ENCODE data around the gene COL4A1. TPM values are rescaled to one million over a fixed set of nuclear protein-coding genes. Genes with fewer than 3 reads are reported as not detected.

COL4A1 gene
- total and polyA plus RNA-seq, 2 donors: 334 to 1,096 TPM

- 93% methylated on average over 10 of the region's 10 CpGs for WGBS
- no peak overlapping the region for H3K4me3 ChIP-seq (ENCODE audit: low read depth, low read length)
- no peak for DNase-seq (ENCODE audit: extremely low spot score)
- no peaks in the 10 kb centered on the region for H3K4me1 ChIP-seq (ENCODE audit: insufficient read depth)
- no peaks in the 10 kb centered on the region for H3K36me3 ChIP-seq (ENCODE audit: insufficient read depth)
- no peak overlapping the region for H3K27ac ChIP-seq (ENCODE audit: low read depth)
Observed at GRCh38 chr13:110211046-110211445, 95.9 kb downstream of the COL4A1 start.

DNA sequence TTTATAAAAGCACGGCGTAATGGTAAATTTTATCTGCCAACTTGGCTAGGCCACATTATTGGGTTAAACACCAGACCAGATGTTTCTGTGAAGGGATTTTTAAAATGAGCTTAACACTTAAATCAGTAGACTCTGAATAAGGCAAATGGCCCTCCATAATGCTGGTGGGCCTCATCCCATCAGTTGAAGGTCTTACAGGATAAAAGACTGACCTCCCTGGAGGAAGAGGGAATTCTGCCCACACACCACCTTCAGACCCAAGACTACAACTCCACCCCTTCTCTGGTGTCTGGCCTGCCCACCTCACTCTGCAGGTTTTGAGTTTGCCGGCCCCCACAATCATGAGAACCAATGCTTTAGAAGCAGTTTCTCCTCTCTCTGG lies 96.4 kb downstream of the COL4A1 start:
- Histone ChIP-seq H3K27ac (ENCODE audit: low read depth) (no peak overlapping the region), H3K4me3 (ENCODE audit: low read depth, low read length) (no peak overlapping the region), H3K4me1 (ENCODE audit: insufficient read depth) (no peaks in the 10 kb centered on the region), H3K36me3 (ENCODE audit: insufficient read depth) (no peaks in the 10 kb centered on the region)
- 94% methylated on average over 3 of the region's 3 CpGs for WGBS
- DNase-seq (ENCODE audit: extremely low spot score): no peak

GRCh38 chr13:110209950-110210603 lies 96.9 kb downstream of the COL4A1 start:
- no peak for DNase-seq (ENCODE audit: extremely low spot score)
- H3K36me3 ChIP-seq (ENCODE audit: insufficient read depth): no peaks in the 10 kb centered on the region
- H3K4me1 ChIP-seq (ENCODE audit: insufficient read depth): no peaks in the 10 kb centered on the region
- WGBS: 90% methylated on average over 14 of the region's 14 CpGs
- H3K27ac ChIP-seq (ENCODE audit: low read depth): no peak overlapping the region
- H3K4me3 ChIP-seq (ENCODE audit: low read depth, low read length): no peak overlapping the region

DNA sequence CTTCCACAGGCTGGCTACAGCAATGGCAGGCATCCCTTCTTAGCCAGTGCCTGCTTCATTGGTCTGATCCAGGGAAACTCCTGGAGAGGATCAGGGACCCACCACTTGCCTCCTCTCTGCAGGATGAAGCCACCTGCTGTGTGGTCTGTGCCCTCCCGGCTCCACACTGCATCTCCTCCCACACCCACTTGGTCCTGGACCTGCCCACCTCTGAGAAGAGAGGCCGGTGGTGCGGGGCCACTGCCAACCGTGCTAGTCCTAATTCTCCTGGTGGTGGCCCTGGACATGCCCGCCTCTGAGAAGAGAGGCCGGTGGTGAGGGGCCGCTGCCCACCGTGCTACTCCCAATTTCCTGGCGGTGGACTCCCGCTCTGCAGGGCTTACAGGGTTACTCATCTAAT lies 98.8 kb downstream of the COL4A1 start:
- no peaks in the 10 kb centered on the region for H3K36me3 ChIP-seq (ENCODE audit: insufficient read depth)
- H3K4me3 ChIP-seq (ENCODE audit: low read depth, low read length): no peak overlapping the region
- H3K27ac ChIP-seq (ENCODE audit: low read depth): no peak overlapping the region
- DNase-seq (ENCODE audit: extremely low spot score): no peak
- H3K4me1 ChIP-seq (ENCODE audit: insufficient read depth): no peaks in the 10 kb centered on the region
- 96% methylated on average over 10 of the region's 10 CpGs for WGBS

DNA sequence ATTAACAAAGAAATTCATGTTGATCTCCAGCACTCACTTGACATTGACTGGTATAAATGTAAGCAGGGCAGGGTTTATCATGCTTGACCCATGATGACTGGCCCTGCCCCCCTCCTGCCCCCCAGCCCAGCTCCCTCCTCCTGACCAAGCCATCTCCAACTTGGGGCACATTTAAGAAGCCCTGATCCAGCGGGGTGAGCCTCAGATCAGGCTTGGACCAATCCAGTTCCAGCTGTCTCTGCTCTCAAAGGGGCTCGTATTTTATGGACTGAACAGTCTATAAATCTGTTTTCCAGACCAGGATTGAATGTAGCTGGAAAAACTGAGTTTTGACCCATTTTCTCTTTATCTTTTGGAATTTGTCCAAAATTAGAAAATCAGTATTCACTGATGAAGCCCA lies 100.0 kb downstream of the COL4A1 start:
- no peak overlapping the region for H3K27ac ChIP-seq (ENCODE audit: low read depth)
- no peaks in the 10 kb centered on the region for H3K36me3 ChIP-seq (ENCODE audit: insufficient read depth)
- 60% methylated on average over 2 of the region's 2 CpGs for WGBS

DNA sequence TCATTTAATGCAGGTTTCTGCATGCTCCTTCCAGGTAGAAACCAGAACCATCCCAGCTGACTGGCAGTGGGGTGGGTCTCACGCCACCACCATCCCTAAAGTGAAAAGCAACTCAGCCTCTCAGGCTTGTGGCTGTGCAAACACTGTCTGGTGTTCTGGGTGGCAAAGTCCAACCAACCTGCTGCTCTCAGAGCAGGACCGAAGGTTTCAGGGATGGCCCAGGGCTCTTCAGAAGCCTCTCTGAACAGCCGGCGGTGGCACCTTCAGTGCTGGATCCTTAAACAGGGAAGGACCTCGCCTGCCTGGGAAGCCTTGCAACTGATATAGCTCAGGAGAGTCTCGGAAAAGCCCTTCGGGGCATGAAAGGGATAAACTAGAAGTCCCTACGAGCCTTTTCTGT lies 100.8 kb downstream of the COL4A1 start:
- Histone ChIP-seq H3K4me1 (ENCODE audit: insufficient read depth) (no peaks in the 10 kb centered on the region), H3K4me3 (ENCODE audit: low read depth, low read length) (no peak overlapping the region), H3K27ac (ENCODE audit: low read depth) (no peak overlapping the region), H3K36me3 (ENCODE audit: insufficient read depth) (no peaks in the 10 kb centered on the region)
- WGBS: 84% methylated on average over 8 of the region's 8 CpGs
- DNase-seq (ENCODE audit: extremely low spot score): no peak

More for the DNA sequence above, 100.0 kb downstream of the COL4A1 start:
- no peaks in the 10 kb centered on the region for H3K4me1 ChIP-seq (ENCODE audit: insufficient read depth)
- H3K4me3 ChIP-seq (ENCODE audit: low read depth, low read length): no peak overlapping the region
- no peak for DNase-seq (ENCODE audit: extremely low spot score)

GRCh38 chr13:110201114-110201513 lies 105.8 kb downstream of the COL4A1 start:
- Histone ChIP-seq H3K36me3 (ENCODE audit: insufficient read depth) (no peaks in the 10 kb centered on the region), H3K27ac (ENCODE audit: low read depth) (no peak overlapping the region), H3K4me3 (ENCODE audit: low read depth, low read length) (no peak overlapping the region), H3K4me1 (ENCODE audit: insufficient read depth) (no peaks in the 10 kb centered on the region)
- DNase-seq (ENCODE audit: extremely low spot score): no peak
- WGBS: 77% methylated on average over 4 of the region's 4 CpGs

DNA sequence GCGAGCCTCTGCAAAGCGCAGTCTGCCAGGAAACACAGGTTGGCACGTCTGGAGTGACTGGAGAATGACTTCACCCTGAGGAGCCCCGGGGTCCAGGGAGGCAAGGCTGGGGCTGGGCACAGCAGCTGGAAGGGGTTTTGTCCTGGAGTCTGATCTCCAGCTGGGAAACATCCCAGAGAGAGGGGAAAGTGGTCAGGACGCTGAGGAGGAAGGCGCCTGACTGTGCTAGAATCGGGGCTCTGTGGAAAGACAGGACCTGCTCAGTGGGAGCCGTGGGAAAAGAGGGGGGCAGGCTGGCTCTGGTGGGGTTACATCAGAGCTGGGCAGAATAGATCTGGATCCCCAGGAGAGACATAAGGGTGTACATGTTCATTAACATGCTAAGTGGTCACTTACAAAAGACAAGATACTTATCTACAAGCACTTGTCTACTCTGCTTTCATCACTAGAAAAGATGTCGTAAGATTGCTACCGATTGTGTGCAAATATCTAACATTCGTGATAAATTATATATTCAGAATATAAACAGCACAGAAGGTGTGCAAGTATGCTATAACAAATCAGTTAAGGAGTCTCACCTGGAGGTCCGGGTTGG lies 106.6 kb downstream of the COL4A1 start:
- no peak for DNase-seq (ENCODE audit: extremely low spot score)
- Histone ChIP-seq H3K4me1 (ENCODE audit: insufficient read depth) (no peaks in the 10 kb centered on the region), H3K4me3 (ENCODE audit: low read depth, low read length) (no peak overlapping the region), H3K36me3 (ENCODE audit: insufficient read depth) (no peaks in the 10 kb centered on the region), H3K27ac (ENCODE audit: low read depth) (no peak overlapping the region)
- 67% methylated on average over 12 of the region's 12 CpGs for WGBS

DNA sequence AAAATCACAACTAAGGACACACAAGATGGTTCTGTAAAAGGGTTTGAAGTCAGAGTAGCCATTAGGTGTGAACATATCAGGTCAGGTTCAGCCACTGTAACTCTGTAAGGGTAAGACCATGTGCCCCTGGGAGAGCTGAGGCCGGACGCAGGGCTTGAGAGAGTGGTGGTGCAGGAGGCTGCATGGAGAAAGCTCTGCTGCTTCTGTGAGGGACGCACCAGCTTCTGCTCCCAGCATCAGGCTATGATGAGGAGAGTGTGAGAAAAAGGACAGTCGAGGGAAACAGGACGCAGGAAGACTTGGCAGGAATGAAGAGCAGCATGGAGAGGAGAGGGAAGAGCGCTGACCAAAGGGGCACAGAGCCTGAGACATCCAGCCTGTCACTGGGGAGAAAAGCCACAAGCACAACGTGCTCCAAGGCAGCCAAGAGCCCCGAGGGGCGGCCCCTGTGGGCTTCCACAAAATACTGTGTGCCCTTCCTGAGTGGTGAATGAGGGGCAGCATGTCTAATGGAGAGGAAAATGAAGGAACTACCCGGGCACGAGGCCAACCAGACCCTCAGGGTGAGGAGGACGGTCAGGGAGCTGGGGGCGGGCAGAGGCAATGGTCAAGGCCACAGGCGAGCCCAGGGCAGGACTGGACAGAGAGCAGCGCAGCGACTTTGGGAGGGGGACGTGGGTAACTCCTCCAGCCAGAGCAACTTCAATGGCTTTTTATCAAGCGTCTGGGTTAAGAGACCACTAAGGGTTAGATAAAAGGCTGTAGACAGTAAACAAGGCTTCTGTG lies 107.7 kb downstream of the COL4A1 start:
- 67% methylated on average over 18 of the region's 18 CpGs for WGBS
- no peaks in the 10 kb centered on the region for H3K4me1 ChIP-seq (ENCODE audit: insufficient read depth)
- no peak for DNase-seq (ENCODE audit: extremely low spot score)
- H3K27ac ChIP-seq (ENCODE audit: low read depth): no peak overlapping the region
- H3K36me3 ChIP-seq (ENCODE audit: insufficient read depth): no peaks in the 10 kb centered on the region
- H3K4me3 ChIP-seq (ENCODE audit: low read depth, low read length): no peak overlapping the region

DNA sequence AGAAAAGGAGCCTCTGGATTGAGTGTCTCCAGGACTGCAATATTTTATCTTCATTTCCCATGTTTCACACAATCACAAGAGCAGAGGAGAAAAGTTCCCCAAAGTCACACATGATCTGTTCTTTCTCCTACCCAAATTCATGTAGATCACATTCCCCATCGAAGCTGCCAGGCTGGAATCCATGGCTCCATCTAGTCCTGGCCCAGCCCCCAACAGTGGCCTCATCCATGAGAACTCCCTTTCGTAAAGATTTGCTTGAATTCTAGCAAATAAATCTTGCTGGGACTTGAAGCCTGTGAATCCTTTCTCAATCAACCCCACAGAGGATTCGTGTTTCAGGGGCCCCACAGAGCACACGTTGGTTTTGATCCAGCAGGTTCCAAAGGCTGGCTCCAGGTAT lies 109.5 kb downstream of the COL4A1 start:
- Histone ChIP-seq H3K4me3 (ENCODE audit: low read depth, low read length) (no peak overlapping the region), H3K36me3 (ENCODE audit: insufficient read depth) (no peaks in the 10 kb centered on the region), H3K4me1 (ENCODE audit: insufficient read depth) (no peaks in the 10 kb centered on the region), H3K27ac (ENCODE audit: low read depth) (no peak overlapping the region)
- DNase-seq (ENCODE audit: extremely low spot score): no peak
- 68% methylated on average over 4 of the region's 4 CpGs for WGBS

DNA sequence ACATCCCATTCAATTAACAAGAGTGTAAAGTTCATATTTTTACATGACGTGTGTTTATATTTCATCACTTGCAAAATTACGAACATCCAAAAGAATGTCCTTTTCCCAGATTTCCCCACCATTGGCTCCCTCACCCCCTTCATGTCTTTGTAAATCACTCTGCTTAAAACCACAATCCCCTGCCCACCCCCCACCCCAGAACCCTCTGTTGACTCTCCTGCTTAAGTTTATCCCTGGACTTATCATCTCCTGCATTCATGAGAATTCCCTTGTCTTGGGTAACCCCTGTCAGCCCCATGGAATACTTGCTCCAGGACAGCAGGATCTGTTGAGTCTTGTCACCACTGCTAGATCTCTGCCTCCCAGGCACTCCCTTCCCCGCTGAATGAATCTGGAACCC lies 109.9 kb downstream of the COL4A1 start:
- 83% methylated on average over 3 of the region's 3 CpGs for WGBS
- Histone ChIP-seq H3K4me3 (ENCODE audit: low read depth, low read length) (no peak overlapping the region), H3K27ac (ENCODE audit: low read depth) (no peak overlapping the region), H3K4me1 (ENCODE audit: insufficient read depth) (no peaks in the 10 kb centered on the region), H3K36me3 (ENCODE audit: insufficient read depth) (no peaks in the 10 kb centered on the region)
- DNase-seq (ENCODE audit: extremely low spot score): no peak

- H3K36me3 ChIP-seq (ENCODE audit: insufficient read depth): no peaks in the 10 kb centered on the region
- no peak overlapping the region for H3K27ac ChIP-seq (ENCODE audit: low read depth)
- DNase-seq (ENCODE audit: extremely low spot score): no peak
- H3K4me1 ChIP-seq (ENCODE audit: insufficient read depth): no peaks in the 10 kb centered on the region
- 74% methylated on average over 8 of the region's 8 CpGs for WGBS
- no peak overlapping the region for H3K4me3 ChIP-seq (ENCODE audit: low read depth, low read length)
Observed at GRCh38 chr13:110195547-110196485, 111.1 kb downstream of the COL4A1 start.

- H3K4me1 ChIP-seq (ENCODE audit: insufficient read depth): no peaks in the 10 kb centered on the region
- WGBS: 44% methylated on average over 8 of the region's 8 CpGs
- H3K36me3 ChIP-seq (ENCODE audit: insufficient read depth): no peaks in the 10 kb centered on the region
- no peak for DNase-seq (ENCODE audit: extremely low spot score)
- H3K4me3 ChIP-seq (ENCODE audit: low read depth, low read length): no peak overlapping the region
- no peak overlapping the region for H3K27ac ChIP-seq (ENCODE audit: low read depth)
Observed at GRCh38 chr13:110194451-110194850, 112.5 kb downstream of the COL4A1 start.
